GM18502 (cell line): Measurements from ENCODE around the gene PJA1.

Experiments used
- ATAC-seq: cut with Tn5 transposase; IDR thresholded peaks from one replicate; pipeline ENCODE4 v1.9.1; 2021; ENCODE audit warnings: mild to moderate bottlenecking; ENCODE audit not compliant: unreplicated experiment, poor library complexity

Gene PJA1

GRCh38 chrX:69119122-69119521 lies 46.1 kb downstream of the PJA1 start:
- ATAC-seq: no peak

GRCh38 chrX:69117876-69118526 lies 47.3 kb downstream of the PJA1 start:
- no peak for ATAC-seq

GRCh38 chrX:69116077-69116476 lies 49.2 kb downstream of the PJA1 start:
- ATAC-seq: no peak

- ATAC-seq: no peak
These were observed 51.5 kb downstream of the PJA1 start for GRCh38 chrX:69113723-69114122.
